Measurements from ENCODE around the gene CELF2.

CELF2 gene

DNA sequence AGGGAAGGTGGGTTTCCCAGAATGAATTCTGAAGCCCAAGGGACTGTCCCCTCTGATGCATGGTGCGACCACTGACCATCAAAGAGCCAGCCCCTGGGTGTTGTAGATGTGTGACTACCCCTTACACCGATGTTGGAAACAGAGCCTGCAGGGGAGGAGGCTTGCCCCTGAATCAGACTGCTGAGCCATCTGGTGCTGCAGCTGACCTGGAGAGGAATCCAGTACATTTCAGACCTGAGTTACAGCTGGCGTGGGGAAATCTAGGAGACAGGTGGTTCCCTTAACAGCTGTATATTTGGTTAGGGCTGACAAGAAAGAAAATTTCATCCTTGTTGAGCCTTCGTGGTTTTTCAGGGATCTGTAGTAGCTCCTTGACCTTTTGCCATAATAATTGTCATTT lies 195.5 kb downstream of the CELF2 start:
- TF ChIP-seq SIN3A (IDR thresholded peaks at IDR 0.05; ENCODE audit: borderline replicate concordance, insufficient read depth, low read length) (no peak), REST (IDR thresholded peaks at IDR 0.05; ENCODE audit: insufficient read depth in 1 of 2, low read depth in 2 of 2, low read length in 2 of 2) (no peak), FOXP2 (optimal IDR thresholded peaks at IDR 0.05; ENCODE audit: borderline replicate concordance, extremely low read depth, extremely low read length, insufficient read depth) (no peak), TAF1 (IDR thresholded peaks at IDR 0.05; ENCODE audit: borderline replicate concordance, insufficient read depth, low read length) (no peak), POLR2AphosphoS5 (IDR thresholded peaks at IDR 0.05; ENCODE audit: low read depth, low read length) (no peak)

GRCh38 chr10:11214407-11214806 lies 196.7 kb downstream of the CELF2 start:
- TF ChIP-seq SIN3A (IDR thresholded peaks at IDR 0.05; ENCODE audit: borderline replicate concordance, insufficient read depth, low read length): no peak
- no peak for TF ChIP-seq FOXP2 (optimal IDR thresholded peaks at IDR 0.05; ENCODE audit: borderline replicate concordance, extremely low read depth, extremely low read length, insufficient read depth)
- TF ChIP-seq POLR2AphosphoS5 (IDR thresholded peaks at IDR 0.05; ENCODE audit: low read depth, low read length): no peak
- TF ChIP-seq REST (IDR thresholded peaks at IDR 0.05; ENCODE audit: insufficient read depth in 1 of 2, low read depth in 2 of 2, low read length in 2 of 2): no peak
- no peak for TF ChIP-seq TAF1 (IDR thresholded peaks at IDR 0.05; ENCODE audit: borderline replicate concordance, insufficient read depth, low read length)

GRCh38 chr10:11215471-11215870 lies 197.8 kb downstream of the CELF2 start:
- no peak for TF ChIP-seq REST (IDR thresholded peaks at IDR 0.05; ENCODE audit: insufficient read depth in 1 of 2, low read depth in 2 of 2, low read length in 2 of 2)
- no peak for TF ChIP-seq TAF1 (IDR thresholded peaks at IDR 0.05; ENCODE audit: borderline replicate concordance, insufficient read depth, low read length)
- TF ChIP-seq FOXP2 (optimal IDR thresholded peaks at IDR 0.05; ENCODE audit: borderline replicate concordance, extremely low read depth, extremely low read length, insufficient read depth): no peak
- no peak for TF ChIP-seq SIN3A (IDR thresholded peaks at IDR 0.05; ENCODE audit: borderline replicate concordance, insufficient read depth, low read length)
- TF ChIP-seq POLR2AphosphoS5 (IDR thresholded peaks at IDR 0.05; ENCODE audit: low read depth, low read length): no peak

DNA sequence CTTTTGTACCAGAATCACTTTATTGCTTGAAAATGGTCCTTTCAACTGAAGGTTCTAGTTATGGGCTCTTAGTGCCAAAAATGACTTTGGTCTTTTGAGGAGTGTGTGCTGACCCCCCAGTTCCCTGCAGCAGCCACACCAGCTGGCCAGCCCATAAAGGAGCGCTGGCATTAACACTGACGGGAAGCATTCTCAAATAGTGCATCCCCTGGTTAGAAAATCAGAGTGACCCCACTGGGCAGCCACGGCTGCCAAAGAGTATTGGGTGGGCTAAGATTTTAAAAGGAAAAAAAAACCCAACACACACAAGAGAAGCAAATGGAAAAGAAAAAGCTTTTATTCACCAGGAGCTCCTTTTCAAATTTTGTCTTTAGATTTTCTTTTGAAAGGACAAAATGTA lies 199.8 kb downstream of the CELF2 start:
- TF ChIP-seq POLR2AphosphoS5 (IDR thresholded peaks at IDR 0.05; ENCODE audit: low read depth, low read length) (no peak), SIN3A (IDR thresholded peaks at IDR 0.05; ENCODE audit: borderline replicate concordance, insufficient read depth, low read length) (no peak), TAF1 (IDR thresholded peaks at IDR 0.05; ENCODE audit: borderline replicate concordance, insufficient read depth, low read length) (no peak), FOXP2 (optimal IDR thresholded peaks at IDR 0.05; ENCODE audit: borderline replicate concordance, extremely low read depth, extremely low read length, insufficient read depth) (no peak), REST (IDR thresholded peaks at IDR 0.05; ENCODE audit: insufficient read depth in 1 of 2, low read depth in 2 of 2, low read length in 2 of 2) (no peak)

- TF ChIP-seq POLR2AphosphoS5 (IDR thresholded peaks at IDR 0.05; ENCODE audit: low read depth, low read length): no peak
- TF ChIP-seq FOXP2 (optimal IDR thresholded peaks at IDR 0.05; ENCODE audit: borderline replicate concordance, extremely low read depth, extremely low read length, insufficient read depth): no peak
- TF ChIP-seq TAF1 (IDR thresholded peaks at IDR 0.05; ENCODE audit: borderline replicate concordance, insufficient read depth, low read length): no peak
- TF ChIP-seq REST (IDR thresholded peaks at IDR 0.05; ENCODE audit: insufficient read depth in 1 of 2, low read depth in 2 of 2, low read length in 2 of 2): no peak
- TF ChIP-seq SIN3A (IDR thresholded peaks at IDR 0.05; ENCODE audit: borderline replicate concordance, insufficient read depth, low read length): no peak
Observed at GRCh38 chr10:11218395-11218794, 200.7 kb downstream of the CELF2 start.

All from PFSK-1 (cell line).